ENCODE measurements around the gene BAIAP2. TPM values are rescaled to one million over a fixed set of nuclear protein-coding genes. Genes with fewer than 3 reads are reported as not detected.

Gene BAIAP2
- total RNA-seq, 1 donor from 2014 or later: 28.2 TPM

DNA sequence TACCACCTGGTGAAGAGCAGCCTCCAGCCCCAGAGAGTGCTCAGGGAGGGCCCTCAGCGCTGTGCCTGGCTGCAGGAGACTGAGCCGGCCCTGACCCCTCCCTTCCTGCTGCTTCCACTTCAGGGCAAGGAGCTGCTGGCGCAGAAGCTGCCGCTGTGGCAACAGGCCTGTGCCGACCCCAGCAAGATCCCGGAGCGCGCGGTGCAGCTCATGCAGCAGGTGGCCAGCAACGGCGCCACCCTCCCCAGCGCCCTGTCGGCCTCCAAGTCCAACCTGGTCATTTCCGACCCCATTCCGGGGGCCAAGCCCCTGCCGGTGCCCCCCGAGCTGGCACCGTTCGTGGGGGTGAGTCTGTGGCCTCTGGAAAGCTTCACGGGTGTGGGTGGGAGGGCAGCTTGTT lies 68.4 kb downstream of the BAIAP2 start:
- no peak for DNase-seq (ENCODE audit: low read depth in 2 of 2)

DNA sequence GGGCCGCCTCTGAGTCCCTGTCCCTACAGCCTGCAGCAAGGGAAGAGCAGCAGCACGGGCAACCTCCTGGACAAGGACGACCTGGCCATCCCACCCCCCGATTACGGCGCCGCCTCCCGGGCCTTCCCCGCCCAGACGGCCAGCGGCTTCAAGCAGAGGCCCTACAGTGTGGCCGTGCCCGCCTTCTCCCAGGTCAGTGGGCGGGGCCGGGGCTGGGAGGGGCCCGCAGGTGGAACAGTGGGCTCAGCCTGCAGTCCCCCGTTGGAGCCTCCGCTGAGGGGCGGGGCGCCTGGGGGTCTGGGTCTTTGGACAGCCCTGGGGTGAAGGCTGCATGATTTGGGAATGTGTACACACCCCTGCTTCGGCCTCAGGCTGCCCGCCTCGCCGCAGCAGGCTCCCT lies 71.8 kb downstream of the BAIAP2 start:
- DNase-seq (ENCODE audit: low read depth in 2 of 2): no peak

DNA sequence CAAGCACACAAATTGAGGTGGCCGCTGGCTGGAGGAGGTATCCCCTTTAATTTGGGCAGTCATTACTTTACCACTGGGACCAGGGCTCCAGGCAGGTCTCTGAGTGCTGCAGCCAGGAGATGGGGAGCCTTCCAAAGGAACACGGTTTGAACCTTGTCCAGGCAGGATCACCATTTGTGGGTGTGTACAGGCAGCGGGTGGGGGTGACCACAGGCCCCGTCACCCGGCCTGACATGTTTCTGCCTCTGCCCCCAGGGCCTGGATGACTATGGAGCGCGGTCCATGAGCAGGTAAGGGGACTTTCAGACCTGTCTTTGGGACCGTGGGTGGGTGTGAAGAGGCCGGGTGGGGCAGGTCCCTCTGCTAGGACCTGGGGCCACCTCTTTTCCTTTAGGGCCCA lies 73.3 kb downstream of the BAIAP2 start:
- DNase-seq (ENCODE audit: low read depth in 2 of 2): no peak

DNA sequence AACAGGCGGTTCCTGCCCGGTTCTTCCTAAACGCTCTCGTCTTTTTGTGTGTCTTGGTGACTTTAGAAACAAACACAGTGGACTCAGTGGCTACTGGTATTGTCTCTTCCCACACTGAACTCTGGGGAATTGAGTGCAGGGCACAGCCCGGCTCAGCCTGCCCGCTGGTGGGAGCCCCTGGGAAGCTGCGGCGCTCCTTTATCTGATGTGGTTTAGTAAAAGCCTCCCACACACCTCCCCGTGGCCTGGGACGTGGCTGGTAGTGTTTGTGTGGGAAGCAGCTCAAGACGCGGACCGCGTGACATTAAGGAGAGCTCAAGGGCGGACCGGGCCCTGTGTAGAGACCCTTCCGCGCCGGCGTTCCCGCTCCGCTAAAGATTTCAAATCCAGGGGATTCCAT lies 75.0 kb downstream of the BAIAP2 start:
- DNase-seq (ENCODE audit: low read depth in 2 of 2): no peak

DNA sequence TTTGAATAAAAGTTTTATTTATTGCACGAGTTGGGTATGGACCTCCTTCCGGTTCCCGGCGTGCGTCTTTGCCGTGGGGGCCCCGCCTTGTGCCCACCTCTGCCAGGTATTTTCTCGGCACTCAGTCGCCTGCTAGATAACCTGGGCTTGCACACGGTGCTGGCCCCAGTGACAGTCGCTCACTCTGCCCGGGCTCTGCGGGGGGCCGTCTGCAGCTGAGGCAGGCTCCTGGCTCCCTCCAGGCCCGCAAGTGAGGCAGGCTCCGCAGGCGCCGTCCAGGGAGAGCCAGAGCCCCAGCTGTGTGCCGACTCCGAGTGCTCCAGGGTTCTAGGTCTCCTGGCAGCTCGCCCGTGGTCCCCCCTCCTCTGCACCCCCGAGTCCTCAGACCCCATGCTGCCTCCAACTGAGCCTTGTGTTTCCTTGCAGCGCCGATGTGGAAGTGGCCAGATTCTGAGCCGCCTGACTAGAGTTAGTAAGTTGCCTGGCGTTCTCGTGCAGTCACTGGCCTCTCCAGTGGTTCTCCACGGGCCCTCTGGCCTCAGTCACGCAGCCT lies 75.6 kb downstream of the BAIAP2 start:
- DNase-seq (ENCODE audit: low read depth in 2 of 2): no peak

DNA sequence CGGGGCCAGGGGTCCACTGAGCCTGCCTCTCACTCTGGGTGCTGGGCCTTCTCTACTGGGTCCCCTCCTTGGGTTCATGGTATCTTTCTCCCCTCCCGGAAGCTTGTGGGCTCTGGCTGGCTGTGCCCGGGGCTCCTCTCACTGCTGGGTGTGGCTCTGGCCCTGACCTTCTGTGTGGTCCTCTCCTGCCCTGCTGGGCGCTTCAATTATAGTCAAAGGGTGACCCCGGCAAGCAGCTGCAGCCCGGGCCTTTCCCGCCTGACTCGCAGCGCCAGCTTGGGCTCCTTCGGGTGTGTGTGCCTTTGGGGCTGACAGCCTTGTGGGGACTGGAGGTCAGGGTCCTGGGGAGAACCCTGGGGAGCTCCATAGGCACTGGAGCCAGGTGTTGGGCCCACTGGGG lies 76.1 kb downstream of the BAIAP2 start:
- no peak for DNase-seq (ENCODE audit: low read depth in 2 of 2)

DNA sequence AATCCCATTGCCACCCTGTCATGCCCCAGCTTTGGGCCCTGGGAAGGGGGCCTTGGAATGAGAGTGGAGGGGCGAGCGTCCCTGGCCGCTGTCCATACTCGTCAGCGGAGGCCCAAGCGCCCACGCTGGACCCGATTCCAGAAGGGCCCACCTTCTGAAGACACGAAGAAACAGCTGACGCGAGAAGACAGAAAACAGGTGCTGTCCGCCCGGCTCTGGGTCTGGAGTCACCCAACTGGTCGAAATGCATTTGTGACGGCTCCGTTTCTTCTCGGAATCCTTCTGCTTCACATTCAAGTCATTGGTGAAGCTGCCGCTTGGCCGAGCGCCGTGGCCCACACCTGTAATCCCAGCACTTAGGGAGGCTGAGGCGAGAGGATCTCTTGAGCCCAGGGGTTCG lies 77.5 kb downstream of the BAIAP2 start:
- DNase-seq (ENCODE audit: low read depth in 2 of 2): no peak

DNA sequence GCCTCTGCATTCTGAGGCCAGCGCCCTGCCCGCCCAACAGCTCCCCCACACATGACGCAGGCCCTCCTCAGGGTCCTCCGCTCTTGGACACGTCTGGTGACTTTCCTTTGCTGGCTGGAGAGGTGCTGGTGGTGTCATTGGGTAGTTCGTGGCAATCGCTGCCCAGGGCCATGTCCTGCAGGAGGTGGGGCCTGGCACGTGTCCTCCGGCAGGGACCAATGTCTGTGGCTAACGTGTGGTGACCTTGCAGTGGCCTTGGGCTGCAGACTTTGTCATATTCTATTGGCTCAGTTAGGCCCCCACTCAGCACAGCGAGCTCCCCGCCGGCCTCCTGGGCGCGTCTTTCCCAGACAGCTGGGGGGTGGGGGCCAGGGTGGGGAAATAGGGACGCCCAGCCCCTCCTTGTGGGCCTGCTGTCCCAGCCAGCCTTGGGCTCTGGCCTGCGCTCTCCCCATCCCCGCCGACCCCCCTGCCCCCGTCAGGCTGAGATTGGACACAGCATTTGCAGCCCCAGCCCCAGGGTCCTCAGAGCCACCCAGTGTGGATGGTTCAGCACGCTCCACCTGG lies 78.3 kb downstream of the BAIAP2 start:
- DNase-seq (ENCODE audit: low read depth in 2 of 2): no peak

DNA sequence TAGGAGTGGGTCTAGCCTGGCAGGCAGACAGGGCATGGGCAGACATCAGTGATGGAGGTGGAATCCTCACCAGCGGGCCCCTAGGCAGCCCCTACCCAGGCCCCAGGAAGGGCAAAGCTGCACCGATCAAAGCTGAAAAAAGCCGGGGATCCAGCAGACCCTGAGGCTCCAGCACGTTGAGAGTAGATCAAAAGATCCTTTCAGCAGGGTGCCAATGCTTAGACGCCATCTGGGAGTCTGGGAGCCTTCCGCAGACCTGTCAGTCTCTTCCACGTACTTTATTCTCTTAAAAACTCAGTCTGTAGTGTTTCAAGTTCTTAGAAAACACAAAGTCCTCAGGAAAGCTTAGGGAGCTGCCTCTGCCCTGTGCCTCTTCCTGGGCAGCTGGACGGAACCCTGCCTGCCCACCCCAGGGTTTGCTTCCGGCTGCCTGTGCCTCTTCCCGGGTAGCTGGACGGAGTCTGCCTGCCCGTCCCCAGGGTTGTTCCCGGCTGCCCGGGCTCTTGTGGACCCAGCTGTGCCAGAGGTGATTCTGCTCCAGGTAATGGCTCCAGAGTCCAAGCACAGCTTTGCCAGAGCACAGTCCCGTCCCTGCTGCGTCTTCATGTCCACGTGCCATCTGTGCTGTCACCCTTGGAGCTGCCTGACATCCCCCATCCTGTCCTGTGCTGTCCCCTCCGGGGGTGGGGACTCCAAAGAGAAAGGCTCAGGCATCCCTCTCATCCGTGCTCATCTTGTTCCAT lies 79.6 kb downstream of the BAIAP2 start:
- DNase-seq (ENCODE audit: low read depth in 2 of 2): no peak

DNA sequence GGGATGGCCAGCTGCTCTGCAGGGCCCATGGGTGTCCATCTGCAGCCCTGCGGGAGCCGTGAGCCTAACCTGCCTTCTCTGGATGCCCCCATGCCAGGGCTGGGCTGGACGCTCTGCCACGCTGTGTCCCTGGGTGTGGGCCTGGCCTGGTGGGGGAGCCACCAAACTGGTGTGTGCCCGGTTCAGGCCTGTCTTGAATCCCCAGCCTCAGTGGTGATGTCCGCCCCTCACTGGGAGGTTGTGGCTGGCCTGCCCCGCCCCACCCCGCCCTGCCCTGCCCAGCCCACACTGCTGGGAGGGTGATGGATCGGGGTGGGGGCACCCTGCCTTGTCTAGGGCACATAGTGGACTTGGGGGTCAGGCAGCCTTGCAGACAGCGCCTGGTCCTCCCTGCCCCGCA lies 80.3 kb downstream of the BAIAP2 start:
- DNase-seq (ENCODE audit: low read depth in 2 of 2): no peak

DNA sequence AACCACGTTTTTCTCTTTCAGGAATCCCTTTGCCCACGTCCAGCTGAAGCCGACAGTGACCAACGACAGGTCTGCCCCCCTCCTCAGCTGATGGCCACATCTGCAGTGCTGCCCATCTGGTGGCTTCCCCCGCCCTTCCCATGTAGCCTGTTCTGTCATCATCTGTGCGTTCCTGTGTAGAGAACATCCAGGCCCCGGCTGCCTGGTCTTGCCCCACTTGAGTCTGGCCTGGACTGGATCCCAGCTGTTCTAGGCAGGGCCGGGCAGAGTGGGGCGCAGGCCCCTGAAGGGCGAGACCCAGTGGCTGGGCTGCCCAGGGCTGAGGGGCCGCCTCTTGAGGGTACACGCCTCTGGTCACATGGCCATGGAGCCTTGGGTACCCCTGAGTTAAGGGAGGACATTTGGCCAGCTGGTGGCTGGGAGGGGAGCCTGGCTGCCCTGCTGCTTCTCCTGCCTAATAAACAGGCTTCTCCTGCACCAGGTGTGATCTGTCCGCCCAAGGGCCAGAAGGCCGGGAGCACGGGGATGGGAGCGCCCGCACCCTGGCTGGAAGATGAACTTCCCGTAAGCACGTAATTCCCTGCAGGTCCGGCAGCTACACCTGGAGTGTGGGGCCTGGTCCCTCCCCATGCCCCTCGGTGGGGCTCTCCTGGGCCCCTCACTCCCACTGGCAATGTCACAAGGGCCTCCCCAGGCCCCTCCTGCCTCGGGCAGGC lies 81.0 kb downstream of the BAIAP2 start:
- no peak for DNase-seq (ENCODE audit: low read depth in 2 of 2)

DNA sequence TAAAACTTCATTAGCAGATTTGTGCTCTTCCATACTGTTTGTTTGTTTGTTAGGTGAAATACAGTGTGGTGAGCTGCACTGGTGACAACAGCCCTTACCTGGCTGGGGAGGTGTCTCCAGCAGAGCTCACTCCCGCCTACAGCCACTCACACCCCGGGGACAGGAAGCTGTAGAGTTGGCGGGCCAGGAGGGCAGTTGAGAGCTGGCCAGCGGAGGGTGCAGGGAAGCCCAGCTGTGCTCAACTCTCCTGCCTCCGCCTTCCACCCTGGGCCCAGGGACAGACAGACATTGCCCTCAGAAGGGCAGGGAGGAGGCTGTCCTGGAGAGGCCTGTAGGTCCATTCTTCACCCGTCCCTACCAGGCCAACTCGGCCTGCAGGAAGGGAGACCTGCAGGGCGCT lies 81.8 kb downstream of the BAIAP2 start:
- no peak for DNase-seq (ENCODE audit: low read depth in 2 of 2)

DNA sequence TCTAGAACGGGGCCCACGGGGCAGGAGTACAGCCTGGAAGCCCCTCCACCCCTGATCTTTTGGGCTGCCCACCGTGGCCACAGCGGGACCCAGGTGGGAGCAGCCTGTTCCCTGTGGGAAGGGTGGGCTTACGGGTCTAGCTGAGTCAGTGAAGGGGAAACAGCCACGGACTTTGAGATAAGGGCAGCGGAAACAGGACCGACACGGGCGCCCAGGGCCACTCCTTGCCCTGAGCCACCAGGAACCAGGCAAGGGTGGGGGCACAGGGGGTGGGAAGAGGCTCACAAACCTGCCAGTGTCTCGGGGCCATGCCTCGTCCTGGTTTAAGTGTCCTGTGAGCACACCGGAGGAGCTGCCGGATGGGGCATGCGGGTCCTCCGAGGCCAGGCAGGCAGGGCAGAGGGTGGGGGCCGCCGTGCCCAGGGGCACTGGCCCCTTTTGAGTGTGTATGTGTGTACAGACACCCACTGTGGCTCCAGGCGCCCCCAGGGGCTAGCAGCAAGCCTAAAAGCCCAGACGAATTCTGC lies 82.8 kb downstream of the BAIAP2 start:
- DNase-seq (ENCODE audit: low read depth in 2 of 2): no peak

DNA sequence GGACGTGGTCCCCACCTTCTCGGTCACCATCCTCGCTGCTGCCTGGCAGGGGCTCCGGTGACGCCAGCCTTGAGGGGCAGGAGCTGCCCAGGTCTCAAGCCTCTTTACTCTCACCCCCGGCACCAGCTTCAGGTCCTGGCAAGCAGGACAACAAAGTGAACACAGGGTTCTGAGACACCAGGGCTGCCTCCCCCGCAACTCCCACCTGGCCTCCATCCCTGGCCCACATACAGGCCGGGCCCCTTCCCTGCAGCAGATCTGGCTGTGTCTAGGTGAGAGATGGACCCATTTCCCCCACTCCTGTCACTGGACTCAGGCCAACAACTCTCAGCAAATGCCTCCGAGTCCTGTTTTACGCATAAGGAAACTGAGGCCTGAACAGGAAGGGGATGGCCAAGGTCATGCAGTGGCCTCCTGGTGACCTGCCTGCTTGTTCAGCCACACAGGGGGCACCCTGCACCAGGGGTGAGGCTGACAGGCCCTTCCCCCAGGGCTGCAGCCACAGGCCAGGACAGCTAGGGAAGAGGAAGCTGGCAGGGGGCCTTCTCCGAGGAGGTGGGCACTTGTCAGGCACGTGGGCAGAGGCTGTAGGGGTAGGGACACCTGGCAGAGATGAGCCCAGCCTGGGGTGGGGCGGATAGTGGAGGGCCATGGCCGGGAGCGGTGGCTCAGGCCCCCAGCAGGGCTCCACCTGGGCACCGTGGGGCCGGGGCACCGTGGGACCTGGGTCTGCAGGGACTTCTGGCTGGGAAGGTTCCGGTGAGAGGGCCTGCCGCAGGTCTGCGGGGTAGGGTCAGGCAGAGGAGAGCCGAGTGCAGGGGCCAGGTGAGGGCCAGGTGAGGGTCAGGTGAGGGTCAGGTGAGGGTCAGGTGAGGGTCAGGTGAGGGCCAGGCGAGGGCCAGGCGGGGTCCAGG lies 83.6 kb downstream of the BAIAP2 start:
- DNase-seq (ENCODE audit: low read depth in 2 of 2): no peak

DNA sequence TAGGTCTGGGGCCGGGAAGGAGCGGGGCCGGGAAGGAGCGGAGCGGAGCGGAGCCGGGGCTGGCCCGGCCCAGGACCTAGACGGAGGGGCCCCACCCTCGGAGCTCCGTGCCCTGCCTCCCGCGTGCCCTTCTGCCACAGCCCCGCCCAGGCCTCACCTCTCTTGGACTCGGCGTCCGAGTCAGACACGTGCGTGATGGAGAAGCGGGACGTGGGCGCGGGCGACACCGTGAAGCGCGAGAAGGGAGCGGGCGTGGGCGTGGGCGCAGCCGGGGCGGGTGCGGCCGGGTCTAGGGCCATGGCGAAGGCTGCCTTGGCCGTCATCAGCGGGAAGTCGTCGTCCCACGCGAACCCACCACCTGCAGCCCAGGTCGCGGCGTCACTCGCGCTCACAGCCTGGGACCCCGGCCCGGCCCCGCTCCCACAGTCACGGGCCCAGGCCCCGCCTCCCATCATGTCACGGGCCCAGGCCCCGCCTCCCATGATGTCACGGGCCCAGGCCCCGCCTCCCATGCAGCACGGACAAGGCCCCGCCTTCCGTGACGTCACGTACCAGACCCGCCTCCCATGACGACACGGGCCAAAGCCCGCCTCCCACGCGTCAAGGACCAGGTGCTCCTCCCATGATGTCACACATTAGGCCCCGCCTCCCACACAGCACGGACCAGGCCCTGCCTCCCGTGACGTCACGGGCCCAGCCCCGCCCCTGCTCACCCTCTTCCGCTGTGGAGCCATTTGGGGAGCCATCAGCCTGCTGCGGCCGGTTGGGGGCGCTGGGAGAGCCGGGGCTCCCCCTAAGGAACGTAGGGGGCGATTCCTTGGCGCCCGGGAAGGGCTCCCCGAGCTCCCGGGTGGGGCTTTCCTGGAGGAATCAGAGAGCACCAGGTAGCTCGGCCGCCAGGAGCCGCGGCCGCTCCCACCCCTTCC lies 84.5 kb downstream of the BAIAP2 start:
- peak; percentile 91 to 96 for DNase-seq (ENCODE audit: low read depth in 2 of 2)

DNA sequence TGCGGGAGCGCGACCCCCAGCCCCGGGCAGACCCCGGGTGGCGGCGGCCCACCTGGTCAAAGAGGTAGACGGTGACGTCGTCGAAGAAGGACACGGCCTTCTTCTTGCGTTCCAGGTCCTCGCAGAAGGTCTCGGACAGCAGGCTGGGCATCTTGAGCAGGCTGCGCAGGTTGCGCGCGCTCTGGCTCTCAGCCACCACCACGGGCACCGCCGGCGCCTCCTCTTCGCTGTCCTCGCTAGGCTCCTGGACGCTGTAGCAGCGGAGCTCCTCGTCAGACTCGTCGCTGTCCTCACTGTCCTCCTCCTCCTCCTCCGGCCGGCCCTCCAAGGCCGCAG lies 85.2 kb downstream of the BAIAP2 start:
- no peak for DNase-seq (ENCODE audit: low read depth in 2 of 2)

DNA sequence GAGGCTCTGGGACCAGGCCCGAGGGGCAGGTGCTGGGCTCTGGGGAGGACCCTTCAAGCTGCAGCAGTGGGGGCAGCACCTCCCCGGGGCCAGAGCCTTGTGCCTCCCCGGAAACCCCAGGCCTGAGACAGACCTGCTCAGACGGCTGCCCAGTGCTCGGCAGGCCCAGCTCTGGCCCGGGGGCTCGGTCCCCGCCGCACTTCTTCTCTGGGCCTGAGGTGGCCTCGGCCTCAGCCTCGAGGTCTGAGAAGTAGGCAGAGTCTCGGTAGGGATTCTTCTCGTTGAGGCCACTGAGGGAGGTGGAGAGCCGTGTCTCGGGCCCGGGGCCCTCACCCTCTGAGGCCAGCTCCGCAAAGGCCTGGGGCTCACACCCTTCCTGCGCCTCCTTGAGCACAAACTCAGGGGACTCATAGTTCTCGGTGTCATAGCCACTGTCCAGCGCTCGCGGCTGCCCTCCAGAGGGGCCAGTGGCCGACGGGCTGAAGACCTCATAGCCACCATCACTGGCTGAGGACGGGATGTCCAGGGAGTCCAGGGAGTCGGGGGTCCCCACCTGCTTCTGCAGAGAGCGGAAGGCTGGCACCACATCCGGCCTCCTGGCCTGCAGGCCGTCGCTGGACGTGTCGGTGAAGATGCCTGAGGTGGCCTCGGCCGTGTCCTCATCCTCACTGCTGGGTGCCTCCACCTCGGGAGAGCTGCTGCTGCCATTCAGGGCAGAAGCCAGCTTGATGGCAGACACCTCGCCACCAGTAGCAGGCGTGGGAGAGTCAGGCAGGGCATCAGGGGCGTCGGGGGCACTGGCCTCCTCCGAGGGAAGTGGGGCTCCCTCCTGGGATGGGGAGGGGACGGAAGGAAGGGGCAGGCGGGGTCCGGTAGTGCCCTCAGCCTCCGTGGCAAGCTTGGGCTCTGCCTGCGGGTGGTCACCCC lies 86.0 kb downstream of the BAIAP2 start:
- no peak for DNase-seq (ENCODE audit: low read depth in 2 of 2)

DNA sequence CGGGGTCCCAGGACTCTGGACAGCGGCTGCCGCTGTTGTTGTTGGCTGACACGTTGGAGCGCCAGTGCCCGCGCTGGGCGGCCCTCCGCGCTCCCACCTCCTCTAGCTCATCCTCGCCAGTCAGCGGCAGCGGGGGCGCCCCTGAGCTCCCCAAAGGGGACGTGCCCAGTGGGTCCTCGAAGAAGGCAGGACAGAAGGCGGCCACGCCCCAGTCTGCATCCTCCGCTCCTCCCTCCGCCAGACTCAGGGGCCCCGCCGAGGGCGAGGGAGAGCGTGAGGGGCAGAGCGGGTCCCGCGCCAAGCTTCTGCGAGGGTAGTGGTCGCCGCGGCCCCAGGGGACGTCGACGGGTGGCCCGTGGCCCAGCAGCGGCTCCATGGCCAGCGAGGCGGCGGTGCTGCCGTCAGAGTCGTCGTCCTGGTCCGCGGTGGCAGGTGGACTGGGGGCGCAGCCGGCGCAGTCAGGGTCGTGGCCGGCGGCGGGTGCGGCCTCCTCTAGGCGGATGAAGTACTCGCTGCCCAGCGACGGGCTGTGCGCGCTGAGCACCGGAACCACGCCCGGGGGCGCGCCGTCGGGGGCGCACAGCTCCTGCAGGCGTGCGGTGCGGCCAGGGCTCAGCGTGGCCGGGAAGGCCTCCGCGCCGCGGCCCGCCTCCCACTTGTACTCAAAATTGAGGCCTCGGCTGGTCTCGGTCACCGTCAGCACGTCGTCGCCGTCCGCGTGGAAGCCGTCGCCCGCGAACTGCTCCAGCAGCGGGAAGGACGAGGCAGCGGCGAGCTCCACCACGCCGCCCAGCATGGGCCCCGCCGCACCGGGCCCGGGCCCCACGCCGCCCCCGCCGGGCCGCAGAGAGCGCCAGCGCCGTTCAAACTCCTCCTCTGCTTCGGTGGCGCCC lies 87.1 kb downstream of the BAIAP2 start:
- DNase-seq (ENCODE audit: low read depth in 2 of 2): peak in 1 of 2 donors; percentile 16

Data from dermis microvascular lymphatic vessel endothelial cell (primary cell).